Dedifferentiated amniotic fluid mesenchymal stem cell (primary cell): Measurements from ENCODE around the gene IWS1.

Experiments
- DNase-seq: peaks from one replicate; pipeline ENCODE4 v3.0.0-alpha.2; 2016; ENCODE audit errors: extremely low spot score

Gene IWS1

GRCh38 chr2:127498386-127498785 lies 27.9 kb downstream of the IWS1 start:
- DNase-seq, result peak; percentile 65

GRCh38 chr2:127490283-127490682 lies 36.0 kb downstream of the IWS1 start:
- no peak for DNase-seq

GRCh38 chr2:127486247-127487058 lies 39.8 kb downstream of the IWS1 start:
- DNase-seq, result no peak

- no peak for DNase-seq
Measured at GRCh38 chr2:127485694-127486071, 40.6 kb downstream of the IWS1 start.

- DNase-seq, result no peak
Measured at GRCh38 chr2:127485051-127485693, 41.1 kb downstream of the IWS1 start.

- DNase-seq, result no peak
Measured at GRCh38 chr2:127482031-127482430, 44.3 kb downstream of the IWS1 start.

GRCh38 chr2:127479866-127480743 lies 46.2 kb downstream of the IWS1 start:
- no peak for DNase-seq

- DNase-seq, result peak; percentile 81
Measured at GRCh38 chr2:127479219-127479825, 47.0 kb downstream of the IWS1 start.

GRCh38 chr2:127475788-127476187 lies 50.5 kb downstream of the IWS1 start:
- no peak for DNase-seq

GRCh38 chr2:127472268-127472667 lies 54.0 kb downstream of the IWS1 start:
- DNase-seq, result no peak

- no peak for DNase-seq
Measured at GRCh38 chr2:127471286-127471988, 54.9 kb downstream of the IWS1 start.

GRCh38 chr2:127469974-127470373 lies 56.3 kb downstream of the IWS1 start:
- no peak for DNase-seq

- no peak for DNase-seq
Measured at GRCh38 chr2:127469051-127469450, 57.2 kb downstream of the IWS1 start.

GRCh38 chr2:127465258-127465657 lies 61.0 kb downstream of the IWS1 start:
- DNase-seq, result no peak

GRCh38 chr2:127464470-127465257 lies 61.6 kb downstream of the IWS1 start:
- DNase-seq, result no peak

- no peak for DNase-seq
Measured at GRCh38 chr2:127463155-127463991, 62.9 kb downstream of the IWS1 start.

GRCh38 chr2:127462461-127462860 lies 63.8 kb downstream of the IWS1 start:
- DNase-seq, result no peak

- DNase-seq, result no peak
Measured at GRCh38 chr2:127456960-127457359, 69.3 kb downstream of the IWS1 start.
